GM21526 (cell line): ENCODE results near the gene SEL1L.
"Not testable (repeated sequence)": the region's sequence is repeated elsewhere in the genome, so short reads cannot be mapped to it uniquely, and the experiment has no call there.

Source experiments
- ATAC-seq: cut with Tn5 transposase; IDR thresholded peaks from one replicate; pipeline ENCODE4 v1.9.1; 2021; ENCODE audit warnings: moderate library complexity; ENCODE audit not compliant: unreplicated experiment, low FRiP score

The SEL1L gene

GRCh38 chr14:81476816-81477215 lies 56.8 kb downstream of the SEL1L start:
- ATAC-seq = no peak

- ATAC-seq = no peak
Observed at GRCh38 chr14:81474685-81475324, 58.8 kb downstream of the SEL1L start.

- peak; percentile 63 for ATAC-seq
Observed at GRCh38 chr14:81474148-81474492, 59.5 kb downstream of the SEL1L start.

- peak; percentile 2 for ATAC-seq
Observed at GRCh38 chr14:81473456-81474147, 60.1 kb downstream of the SEL1L start.

- no peak for ATAC-seq
Observed at GRCh38 chr14:81472096-81472800, 61.4 kb downstream of the SEL1L start.

GRCh38 chr14:81471062-81471461 lies 62.6 kb downstream of the SEL1L start:
- ATAC-seq = peak; percentile 39

GRCh38 chr14:81470557-81470826 lies 63.2 kb downstream of the SEL1L start:
- peak; percentile 33 for ATAC-seq

GRCh38 chr14:81466854-81467253 lies 66.8 kb downstream of the SEL1L start:
- ATAC-seq = no peak

GRCh38 chr14:81465507-81466228 lies 68.0 kb downstream of the SEL1L start:
- no peak for ATAC-seq

GRCh38 chr14:81465003-81465392 lies 68.7 kb downstream of the SEL1L start:
- peak; percentile 9 for ATAC-seq

GRCh38 chr14:81464253-81465002 lies 69.2 kb downstream of the SEL1L start:
- peak; percentile 64 for ATAC-seq

- not testable (repeated sequence) for ATAC-seq
Observed at GRCh38 chr14:81462356-81462755, 71.3 kb downstream of the SEL1L start.

GRCh38 chr14:81459912-81460311 lies 73.7 kb downstream of the SEL1L start:
- ATAC-seq = no peak

GRCh38 chr14:81458352-81458751 lies 75.3 kb downstream of the SEL1L start:
- no peak for ATAC-seq

GRCh38 chr14:81455390-81455789 lies 78.3 kb downstream of the SEL1L start:
- no peak for ATAC-seq

GRCh38 chr14:81454572-81455218 lies 79.0 kb downstream of the SEL1L start:
- no peak for ATAC-seq

GRCh38 chr14:81453166-81453766 lies 80.4 kb downstream of the SEL1L start:
- ATAC-seq = peak; percentile 74

- no peak for ATAC-seq
Observed at GRCh38 chr14:81452341-81453133, 81.1 kb downstream of the SEL1L start.

GRCh38 chr14:81450976-81451375 lies 82.7 kb downstream of the SEL1L start:
- ATAC-seq = no peak
